NCI-H748 treated with DMSO at 0.1 percent for 48 hours (cell line): ENCODE results near the gene NOSIP.

Source experiments
- DNase-seq: peaks from one replicate; lab custom pipeline; 2025; lab: John Stamatoyannopoulos, UW

The NOSIP gene

DNA sequence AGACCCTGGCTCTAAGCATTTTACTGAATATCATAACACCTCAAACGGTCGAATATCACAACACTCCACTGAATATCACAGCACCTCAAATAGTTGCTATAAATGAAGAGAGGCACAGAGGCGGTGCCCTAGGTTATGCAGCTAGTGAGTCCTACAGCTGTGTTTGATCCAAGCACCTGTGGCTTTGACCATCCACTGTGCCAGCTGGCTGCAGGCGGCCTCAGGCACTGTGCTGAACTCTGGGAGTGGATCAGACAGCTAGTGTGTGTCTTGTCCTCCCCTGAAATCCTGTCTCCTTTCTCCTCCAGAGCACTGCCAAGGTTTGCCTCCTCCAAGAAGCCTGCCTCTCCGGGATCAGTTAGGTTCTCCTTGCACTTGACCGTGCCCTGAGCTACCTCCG, 7.3 kb downstream of the NOSIP start:
- DNase-seq = no peak

- no peak for DNase-seq
These were observed 9.2 kb downstream of the NOSIP start for GRCh38 chr19:49570997-49571676.

GRCh38 chr19:49570138-49570856, 10.1 kb downstream of the NOSIP start:
- peak; percentile 89 for DNase-seq

- DNase-seq = no peak
These were observed 12.4 kb downstream of the NOSIP start for GRCh38 chr19:49567861-49568441.

DNA sequence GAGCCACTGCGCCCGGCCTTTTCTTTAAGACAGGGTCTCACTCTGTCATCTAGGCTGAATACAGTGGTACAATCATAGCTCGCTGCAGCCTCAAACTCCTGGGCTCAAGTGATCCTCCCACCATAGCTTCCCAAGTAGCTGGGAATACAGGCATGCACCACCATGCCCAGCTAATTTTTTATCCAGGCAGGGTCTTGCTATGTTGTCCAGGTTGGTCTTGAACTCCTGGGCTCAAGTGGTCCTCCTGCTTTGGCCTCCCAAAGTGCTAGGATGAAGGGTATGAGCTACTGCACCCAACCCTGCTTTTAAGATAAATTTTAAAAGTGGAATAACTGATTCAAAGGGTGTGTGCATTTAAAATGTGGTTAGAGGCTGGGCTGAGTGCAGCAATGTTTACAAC, 14.1 kb downstream of the NOSIP start:
- no peak for DNase-seq

DNA sequence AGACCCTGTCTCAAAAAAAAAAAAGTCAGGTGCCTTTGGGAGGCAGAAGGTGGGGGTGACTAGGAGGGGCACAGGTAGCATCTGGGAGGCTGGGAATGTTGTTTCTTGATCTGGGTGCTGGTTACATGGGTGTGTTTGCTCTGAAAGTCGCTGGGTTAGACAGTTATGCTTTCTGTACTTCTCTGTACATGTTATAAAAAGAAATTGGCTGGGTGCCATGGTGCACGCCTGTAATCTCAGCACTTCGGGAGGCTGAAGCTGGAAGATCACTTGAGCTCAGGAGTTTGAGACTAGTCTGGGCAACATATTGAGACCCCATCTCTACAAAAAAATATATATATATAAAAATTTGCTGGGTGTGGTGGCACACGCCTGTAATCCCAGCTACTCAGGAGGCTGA, 15.1 kb downstream of the NOSIP start:
- DNase-seq = no peak

DNA sequence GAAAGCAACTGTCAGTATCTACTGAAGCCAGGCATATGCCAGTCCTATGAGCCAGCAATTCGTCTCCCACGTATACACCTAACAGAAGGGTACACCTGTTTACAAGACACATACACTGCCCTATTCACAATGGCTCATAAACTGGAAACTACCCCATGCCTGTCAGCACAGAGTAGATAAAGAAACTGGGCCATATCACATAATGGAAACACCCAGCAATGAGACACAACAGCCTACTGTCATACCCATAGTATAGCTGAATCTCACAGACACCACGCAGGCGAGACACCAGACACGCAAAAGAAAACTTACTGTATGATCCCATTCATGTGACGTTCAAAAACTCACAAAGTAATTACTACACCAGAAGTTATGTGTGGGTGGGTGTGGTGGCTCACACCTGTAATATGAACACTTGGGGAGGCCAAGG, 15.7 kb downstream of the NOSIP start:
- DNase-seq = no peak

GRCh38 chr19:49560358-49560900, 19.9 kb downstream of the NOSIP start:
- DNase-seq = no peak

DNA sequence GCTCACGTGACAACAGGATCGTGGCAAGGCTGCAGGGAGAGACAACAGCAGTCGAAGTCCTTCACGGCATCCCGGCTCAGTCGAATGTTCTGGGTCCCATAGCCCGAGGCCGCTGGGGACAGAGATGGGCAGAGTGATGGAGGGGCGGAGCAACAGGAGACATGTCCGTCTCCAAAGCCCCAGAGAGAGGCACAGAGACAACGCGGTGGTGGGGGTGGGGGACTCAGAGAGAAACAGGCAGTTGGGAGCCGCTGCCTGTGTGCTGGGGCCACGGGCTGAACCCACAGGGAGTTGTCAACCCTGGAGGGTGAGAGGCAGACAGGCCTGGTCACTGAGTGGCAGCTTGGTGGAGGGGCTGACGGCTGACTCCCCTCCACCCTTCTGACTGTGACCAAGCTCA, 20.4 kb downstream of the NOSIP start:
- no peak for DNase-seq

DNA sequence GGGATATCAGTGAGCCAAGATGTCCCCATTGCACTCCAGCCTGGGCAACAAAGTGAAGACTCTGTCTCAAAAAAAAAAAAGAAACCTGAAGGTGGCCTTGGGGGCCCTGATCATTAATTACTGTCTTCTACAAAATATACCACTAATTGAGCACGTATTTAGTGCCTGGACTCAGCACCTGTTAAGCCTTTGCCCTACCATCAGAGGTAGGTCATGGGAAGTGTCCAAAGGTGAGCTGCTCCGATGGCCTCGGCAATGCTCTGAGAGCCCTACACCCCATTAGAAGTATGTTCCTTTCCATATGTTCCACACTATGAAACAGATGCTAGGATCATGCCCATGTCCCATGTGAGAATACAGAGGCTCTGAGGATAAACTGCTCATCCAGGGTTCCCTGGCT, 20.9 kb downstream of the NOSIP start:
- DNase-seq = no peak

GRCh38 chr19:49558591-49558990, 21.8 kb downstream of the NOSIP start:
- no peak for DNase-seq

GRCh38 chr19:49557641-49558325, 22.6 kb downstream of the NOSIP start:
- no peak for DNase-seq

- no peak for DNase-seq
These were observed 23.7 kb downstream of the NOSIP start for GRCh38 chr19:49556412-49557398.

- no peak for DNase-seq
These were observed 24.6 kb downstream of the NOSIP start for GRCh38 chr19:49555600-49556411.

DNA sequence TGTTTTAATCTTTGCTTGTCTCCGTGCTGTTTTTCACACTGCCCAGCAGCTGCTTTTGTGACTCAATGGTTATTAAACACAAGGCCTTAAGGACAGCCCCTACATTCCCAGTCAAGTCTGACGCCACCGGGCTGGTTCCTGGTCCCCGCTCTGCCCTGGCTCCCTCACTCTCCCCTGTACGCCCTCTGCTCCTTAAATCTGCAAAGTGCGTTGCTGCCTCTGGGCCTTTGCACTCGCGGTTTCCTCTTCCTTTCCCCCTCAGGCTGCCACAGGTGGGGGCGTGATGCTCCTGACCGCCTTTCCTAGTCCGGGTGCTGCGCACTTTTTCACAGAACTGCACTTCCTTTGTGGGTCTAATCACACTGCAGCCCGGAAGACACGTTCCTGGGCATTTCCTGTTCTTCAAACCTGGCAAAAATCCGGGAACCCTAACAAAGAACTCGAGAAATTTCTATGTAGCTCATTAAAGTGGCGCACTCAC, 25.6 kb downstream of the NOSIP start:
- no peak for DNase-seq

DNA sequence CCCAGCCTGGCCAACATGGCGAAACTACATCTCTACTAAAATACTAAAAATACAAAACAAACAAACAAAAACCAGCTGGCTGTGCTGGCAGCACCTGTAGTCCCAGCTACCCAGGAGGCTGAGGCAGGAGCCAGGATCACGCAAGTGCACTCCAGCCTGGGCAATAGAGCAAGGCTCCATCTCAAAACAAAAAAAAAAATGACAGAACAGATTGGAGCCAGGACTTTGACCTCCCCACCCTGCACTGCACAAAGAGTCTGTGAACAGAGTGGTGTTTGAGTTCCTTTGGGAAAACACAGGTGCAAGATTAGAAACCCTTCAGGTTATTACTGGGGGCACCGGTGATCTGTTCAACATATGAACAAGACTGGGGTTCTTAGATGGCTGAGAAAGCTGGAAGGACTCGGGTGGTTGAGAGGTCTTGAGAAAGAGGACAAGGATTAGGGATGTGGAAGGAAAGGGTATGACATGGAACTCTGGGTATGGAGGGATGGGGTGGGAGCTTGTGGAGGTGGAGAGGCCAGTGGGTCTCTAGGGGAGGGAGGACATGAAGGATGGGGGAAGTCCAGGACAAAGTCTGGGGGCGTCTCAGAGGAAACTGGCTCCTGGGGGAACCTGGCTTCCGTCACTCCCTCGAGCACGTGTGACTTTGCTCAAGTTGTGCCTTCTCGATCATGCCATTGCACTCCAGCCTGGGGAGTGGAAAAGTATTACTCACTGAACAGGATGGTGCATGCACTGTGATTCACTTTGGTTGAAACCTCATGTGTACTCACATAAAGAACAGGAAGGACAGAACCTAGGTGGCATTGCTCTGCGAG, 26.7 kb downstream of the NOSIP start:
- no peak for DNase-seq

DNA sequence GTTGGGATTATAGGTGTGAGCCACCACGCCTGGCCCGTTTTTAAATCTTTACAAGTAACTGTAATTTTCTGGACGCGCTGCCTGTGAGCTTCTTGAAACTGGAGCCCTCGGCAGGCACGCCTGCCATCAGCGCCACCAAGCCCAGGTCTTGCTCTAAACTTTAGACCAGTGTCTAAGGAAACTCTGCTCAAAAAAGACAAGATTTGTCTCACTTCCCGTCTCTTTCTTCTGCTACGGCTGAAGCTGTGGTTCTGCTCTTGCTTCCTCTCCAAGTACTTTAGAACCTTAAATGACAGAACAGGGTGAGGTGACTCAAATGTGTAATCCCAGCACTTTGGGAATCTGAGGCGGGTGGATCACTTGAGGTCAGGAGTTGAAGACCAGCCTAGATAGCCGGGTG, 27.6 kb downstream of the NOSIP start:
- no peak for DNase-seq

GRCh38 chr19:49551531-49551930, 28.8 kb downstream of the NOSIP start:
- DNase-seq = no peak

DNA sequence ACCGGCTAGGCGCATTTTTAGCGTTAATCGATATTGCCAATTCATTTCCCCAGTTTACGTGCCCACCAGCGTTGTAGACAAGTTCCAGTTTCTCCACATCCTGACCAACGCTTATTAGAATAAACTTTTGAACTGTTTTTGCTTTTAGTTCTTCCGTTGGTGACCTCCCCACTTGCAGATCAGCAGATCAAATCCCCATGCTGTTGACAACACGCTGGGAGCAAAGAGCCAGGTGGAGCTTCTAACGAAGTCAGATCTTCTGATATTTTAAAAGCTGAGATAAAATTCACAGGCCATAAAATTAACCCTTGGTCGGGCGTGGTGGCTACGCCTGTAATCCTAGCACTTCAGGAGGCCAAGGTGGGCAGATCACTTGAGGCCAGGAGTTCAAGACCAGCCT, 31.3 kb downstream of the NOSIP start:
- DNase-seq = no peak
